OCI-M1 (cell line): ENCODE data around the gene MAPKBP1.

ENCODE experiments used
- DNase-seq: peaks from one replicate; lab custom pipeline; 2025; lab: John Stamatoyannopoulos, UW

Gene MAPKBP1

GRCh38 chr15:41782371-41783282, 8.3 kb downstream of the MAPKBP1 start:
- DNase-seq, result no peak

GRCh38 chr15:41783296-41783695, 9.0 kb downstream of the MAPKBP1 start:
- no peak for DNase-seq

GRCh38 chr15:41788262-41788661, 14.0 kb downstream of the MAPKBP1 start:
- DNase-seq, result no peak

- peak; percentile 76 for DNase-seq
Measured at GRCh38 chr15:41789236-41789635, 15.0 kb downstream of the MAPKBP1 start.

GRCh38 chr15:41789662-41790061, 15.4 kb downstream of the MAPKBP1 start:
- peak; percentile 54 for DNase-seq

GRCh38 chr15:41790169-41790568, 15.9 kb downstream of the MAPKBP1 start:
- peak; percentile 73 for DNase-seq

- peak; percentile 87 for DNase-seq
Measured at GRCh38 chr15:41790756-41791546, 16.7 kb downstream of the MAPKBP1 start.

GRCh38 chr15:41791547-41791937, 17.3 kb downstream of the MAPKBP1 start:
- no peak for DNase-seq

GRCh38 chr15:41792000-41792637, 17.8 kb downstream of the MAPKBP1 start:
- no peak for DNase-seq

GRCh38 chr15:41794081-41794480, 19.8 kb downstream of the MAPKBP1 start:
- no peak for DNase-seq

- no peak for DNase-seq
Measured at GRCh38 chr15:41795996-41796856, 21.9 kb downstream of the MAPKBP1 start.

GRCh38 chr15:41797201-41797944, 23.1 kb downstream of the MAPKBP1 start:
- DNase-seq, result no peak

GRCh38 chr15:41798607-41799487, 24.6 kb downstream of the MAPKBP1 start:
- no peak for DNase-seq

GRCh38 chr15:41799488-41799805, 25.2 kb downstream of the MAPKBP1 start:
- DNase-seq, result no peak

- no peak for DNase-seq
Measured at GRCh38 chr15:41801185-41801584, 26.9 kb downstream of the MAPKBP1 start.

- DNase-seq, result no peak
Measured at GRCh38 chr15:41801850-41802455, 27.7 kb downstream of the MAPKBP1 start.

GRCh38 chr15:41804361-41804760, 30.1 kb downstream of the MAPKBP1 start:
- DNase-seq, result no peak

- DNase-seq, result no peak
Measured at GRCh38 chr15:41804916-41805666, 30.8 kb downstream of the MAPKBP1 start.

- DNase-seq, result no peak
Measured at GRCh38 chr15:41805711-41806110, 31.4 kb downstream of the MAPKBP1 start.
